ENCODE measurements around the gene KIN.
"Not testable (repeated sequence)": the region's sequence is repeated elsewhere in the genome, so short reads cannot be mapped to it uniquely, and the experiment has no call there.

The KIN gene

DNA sequence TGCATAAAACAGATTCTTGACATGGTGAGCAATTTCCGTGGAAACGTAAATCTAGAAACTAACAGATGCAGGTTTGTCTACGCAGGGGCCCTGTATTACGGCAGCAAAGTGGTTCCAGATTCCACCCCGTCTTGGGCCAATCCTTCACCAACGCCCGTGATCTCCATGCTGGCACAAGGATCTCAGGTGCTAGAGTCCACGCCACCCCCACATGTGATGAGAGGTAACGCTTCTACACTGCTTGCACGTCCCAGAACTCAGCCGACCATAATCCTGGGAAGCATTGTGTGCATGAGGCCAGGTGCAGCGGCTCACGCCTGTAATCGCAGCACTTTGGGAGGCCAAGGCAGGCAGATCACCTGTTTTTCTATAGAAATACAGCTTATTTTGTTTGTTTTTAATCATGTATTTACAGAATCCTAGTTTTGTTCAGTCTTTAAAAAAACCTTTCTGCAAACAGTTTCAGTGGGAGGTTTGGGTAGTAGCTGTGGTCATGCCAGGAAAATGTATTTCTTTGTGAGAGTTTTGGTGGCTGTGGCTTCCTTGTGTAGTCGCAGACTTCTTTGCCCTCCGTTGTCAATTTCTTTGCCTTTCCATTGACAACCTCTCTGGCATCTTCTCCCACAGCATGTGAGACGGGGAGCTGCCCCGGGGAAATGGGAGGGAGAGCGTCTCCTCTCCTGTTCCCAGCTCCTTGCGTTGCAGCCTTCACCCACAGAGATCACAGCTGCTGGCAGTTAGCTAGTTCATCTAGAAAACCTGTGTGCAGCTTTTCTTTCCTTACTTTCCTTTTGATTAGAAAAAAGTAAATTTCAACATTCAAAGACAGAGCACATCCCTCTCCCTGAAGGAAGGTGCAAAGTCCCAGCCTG is 49.0 kb downstream of the KIN start:
- in situ Hi-C loops (cut with MboI; ENCODE audit: low sequenced_read_pairs) = no loop called here

DNA sequence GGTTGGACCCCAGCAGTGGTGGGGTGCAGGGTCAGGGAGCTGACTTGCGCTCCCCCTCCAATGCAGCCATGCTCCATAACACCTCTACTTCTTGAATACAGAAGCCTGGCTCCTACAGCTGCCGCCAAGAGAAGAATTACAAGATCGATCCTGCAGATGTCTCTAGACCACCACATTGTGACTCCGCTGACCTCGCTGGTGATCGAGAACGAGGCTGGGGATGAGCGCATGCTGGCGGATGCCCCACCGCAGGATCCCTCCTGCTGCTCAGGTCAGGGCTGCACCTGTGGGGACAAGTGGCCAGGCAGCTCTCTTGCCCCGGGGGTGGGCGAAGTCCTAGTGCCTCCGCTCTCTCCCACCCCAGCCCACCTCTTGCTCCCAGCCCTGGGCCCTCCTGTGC is 53.0 kb downstream of the KIN start:
- in situ Hi-C loops (cut with MboI; ENCODE audit: low sequenced_read_pairs) = no loop called here

DNA sequence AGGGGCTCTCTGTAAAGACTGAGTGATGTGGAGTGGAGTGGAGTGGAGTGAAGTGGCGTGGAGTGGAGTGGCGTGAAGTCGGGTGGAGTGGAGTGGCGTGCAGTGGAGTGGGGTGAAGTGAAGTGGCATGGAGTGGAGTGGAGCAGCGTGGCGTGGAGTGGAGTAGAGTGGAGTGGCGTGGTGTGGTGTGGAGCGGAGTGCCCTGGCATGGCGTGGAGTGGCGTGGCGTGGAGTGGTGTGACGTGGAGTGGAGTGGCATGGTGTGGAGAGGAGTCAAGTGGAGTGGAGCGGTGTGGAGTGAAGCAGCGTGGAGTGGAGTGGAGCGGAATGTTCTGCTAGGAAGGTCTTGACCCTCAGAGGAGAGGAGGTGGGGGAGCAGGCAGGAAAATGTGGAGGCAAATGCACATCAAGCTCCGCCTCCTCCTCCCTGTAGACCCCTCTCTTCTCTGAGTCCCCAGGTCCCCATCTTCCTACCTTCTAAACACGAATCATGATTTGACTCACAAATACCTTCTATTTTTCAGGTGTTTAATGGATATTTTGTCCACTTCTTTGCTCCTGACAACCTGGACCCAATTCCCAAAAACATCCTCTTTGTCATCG is 64.8 kb downstream of the KIN start:
- in situ Hi-C loops (cut with MboI; ENCODE audit: low sequenced_read_pairs) = no loop called here

DNA sequence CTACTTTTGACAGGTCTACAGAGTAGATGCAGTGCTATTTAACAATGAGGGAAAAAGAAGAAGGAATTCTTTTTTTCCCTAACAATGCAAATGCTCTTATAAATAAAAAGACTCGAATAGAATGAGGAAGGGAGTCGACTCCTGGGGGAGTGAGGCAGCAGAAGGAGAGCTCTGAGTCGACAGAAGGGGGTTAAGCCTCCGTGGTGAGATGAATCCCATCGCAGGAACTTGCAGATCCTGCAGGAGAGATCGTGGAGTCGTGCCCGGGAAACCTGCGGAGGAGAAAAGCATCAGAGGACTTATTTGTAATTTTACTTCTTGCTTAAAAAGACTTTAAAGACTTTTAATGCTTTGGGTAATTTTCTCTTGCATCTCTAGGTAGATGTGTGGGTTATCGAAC is 67.3 kb downstream of the KIN start:
- in situ Hi-C loops (cut with MboI; ENCODE audit: low sequenced_read_pairs) = no loop called here

DNA sequence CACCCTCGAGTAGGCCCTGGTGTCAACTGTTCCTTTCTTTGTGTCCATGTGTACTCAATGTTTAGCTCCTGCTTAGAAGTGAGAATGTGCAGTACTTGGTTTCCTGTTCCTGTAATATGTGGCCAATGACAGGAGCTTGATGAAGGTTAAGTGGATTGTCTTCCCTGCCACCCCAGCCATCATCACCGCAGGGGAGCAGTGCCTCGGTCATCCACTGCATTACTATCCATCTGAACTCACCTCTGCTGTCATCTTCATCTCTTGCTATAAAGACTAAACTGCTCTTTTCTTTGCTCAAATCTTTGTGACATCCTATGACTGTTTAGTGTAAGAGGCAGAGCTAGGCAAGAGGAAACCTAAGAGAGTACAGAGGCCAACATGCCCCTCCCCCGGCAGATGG is 69.1 kb downstream of the KIN start:
- in situ Hi-C loops (cut with MboI; ENCODE audit: low sequenced_read_pairs) = no loop called here

DNA sequence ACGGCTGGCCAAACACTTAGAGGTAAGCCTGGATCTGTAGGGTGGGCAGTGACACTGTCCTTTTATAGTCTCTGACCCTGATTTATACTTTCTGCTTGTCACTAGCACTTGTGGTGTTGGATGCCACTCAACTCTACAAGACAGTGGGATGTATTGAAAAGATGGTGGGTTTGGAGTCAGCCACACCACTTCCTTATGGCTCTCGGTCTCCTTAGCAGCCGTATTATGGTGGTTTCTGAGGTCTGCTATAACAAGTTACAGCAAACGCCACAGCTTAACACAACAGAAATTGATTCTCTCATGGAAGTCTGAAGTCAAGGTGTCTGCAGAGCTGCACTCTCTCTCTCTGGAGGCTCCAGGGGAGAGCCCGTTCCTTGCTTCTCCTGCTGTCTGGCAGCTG is 70.0 kb downstream of the KIN start:
- in situ Hi-C loops (cut with MboI; ENCODE audit: low sequenced_read_pairs) = no loop called here

DNA sequence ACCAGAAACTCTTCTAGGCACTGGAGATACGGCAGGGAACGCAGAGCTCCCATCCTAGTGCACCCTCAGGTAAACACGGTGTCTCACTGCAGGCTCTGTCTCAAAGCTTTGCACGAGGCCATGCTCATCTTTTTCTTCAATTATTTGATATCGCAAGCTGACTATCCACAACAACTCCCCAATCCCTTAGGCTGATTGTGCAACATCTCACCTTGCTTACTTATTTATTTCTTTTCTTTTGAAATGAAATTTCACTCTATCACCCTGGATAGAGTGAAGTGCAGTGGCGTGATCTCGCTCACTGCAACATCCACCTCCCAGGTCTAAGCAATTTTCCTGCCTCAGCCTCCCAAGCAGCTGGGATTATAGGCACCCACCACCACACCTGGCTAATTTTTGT is 72.3 kb downstream of the KIN start:
- in situ Hi-C loops (cut with MboI; ENCODE audit: low sequenced_read_pairs) = no loop called here

DNA sequence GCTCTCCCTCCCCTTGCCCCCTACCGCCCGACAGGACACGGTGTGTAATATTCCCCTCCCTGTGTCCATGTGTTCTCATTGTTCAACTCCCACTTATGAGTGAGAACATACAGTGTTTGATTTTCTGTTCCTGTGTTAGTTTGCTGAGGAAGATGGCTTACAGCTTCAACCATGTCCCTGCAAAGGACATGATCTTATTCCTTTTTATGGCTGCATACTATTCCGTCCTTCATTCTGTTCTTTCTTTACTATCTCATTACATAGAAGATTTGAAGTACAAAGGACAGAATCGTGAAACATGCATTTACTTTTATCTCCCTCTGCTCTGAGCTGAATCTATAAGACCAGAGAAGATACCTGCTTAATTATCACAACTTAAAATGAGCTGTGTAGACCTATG is 76.7 kb downstream of the KIN start:
- in situ Hi-C loops (cut with MboI; ENCODE audit: low sequenced_read_pairs) = not testable (repeated sequence)

DNA sequence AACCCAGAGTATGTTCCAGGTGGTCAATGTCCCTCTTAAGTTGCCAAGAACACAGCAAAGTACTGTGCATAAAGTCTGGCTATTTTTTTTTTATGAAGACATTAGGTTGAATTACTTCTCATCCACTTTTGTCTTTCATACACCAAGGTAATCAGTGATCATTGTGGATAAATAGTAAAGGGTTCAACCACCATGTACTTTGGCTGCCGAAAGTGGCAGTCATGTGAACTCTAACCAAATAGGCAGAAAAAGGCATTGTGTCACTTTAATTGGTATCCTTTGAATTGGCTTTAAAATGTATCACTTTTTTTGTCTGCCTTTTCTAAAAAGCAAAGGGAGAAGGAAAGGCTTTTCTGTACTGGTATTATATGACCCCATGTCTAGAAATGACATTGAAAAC is 77.3 kb downstream of the KIN start:
- in situ Hi-C loops (cut with MboI; ENCODE audit: low sequenced_read_pairs) = no loop called here

DNA sequence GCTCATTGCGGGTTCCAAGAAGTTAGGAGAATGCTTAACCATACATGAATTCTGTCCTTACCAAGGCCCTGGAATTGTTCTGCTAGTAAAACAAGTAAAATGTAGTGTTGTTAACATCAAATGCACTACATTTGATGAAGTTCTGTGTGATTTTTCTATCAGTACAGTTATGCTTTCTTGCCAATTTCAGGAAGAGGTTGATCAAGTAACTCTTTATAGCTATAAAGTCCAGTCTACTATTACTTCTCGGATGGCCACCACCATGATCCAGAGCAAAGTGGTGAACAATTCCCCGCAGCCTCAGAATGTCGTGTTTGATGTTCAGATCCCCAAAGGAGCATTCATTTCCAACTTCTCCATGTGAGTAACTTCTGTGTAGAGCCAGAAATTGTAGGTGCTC is 79.0 kb downstream of the KIN start:
- in situ Hi-C loops (cut with MboI; ENCODE audit: low sequenced_read_pairs) = no loop called here

DNA sequence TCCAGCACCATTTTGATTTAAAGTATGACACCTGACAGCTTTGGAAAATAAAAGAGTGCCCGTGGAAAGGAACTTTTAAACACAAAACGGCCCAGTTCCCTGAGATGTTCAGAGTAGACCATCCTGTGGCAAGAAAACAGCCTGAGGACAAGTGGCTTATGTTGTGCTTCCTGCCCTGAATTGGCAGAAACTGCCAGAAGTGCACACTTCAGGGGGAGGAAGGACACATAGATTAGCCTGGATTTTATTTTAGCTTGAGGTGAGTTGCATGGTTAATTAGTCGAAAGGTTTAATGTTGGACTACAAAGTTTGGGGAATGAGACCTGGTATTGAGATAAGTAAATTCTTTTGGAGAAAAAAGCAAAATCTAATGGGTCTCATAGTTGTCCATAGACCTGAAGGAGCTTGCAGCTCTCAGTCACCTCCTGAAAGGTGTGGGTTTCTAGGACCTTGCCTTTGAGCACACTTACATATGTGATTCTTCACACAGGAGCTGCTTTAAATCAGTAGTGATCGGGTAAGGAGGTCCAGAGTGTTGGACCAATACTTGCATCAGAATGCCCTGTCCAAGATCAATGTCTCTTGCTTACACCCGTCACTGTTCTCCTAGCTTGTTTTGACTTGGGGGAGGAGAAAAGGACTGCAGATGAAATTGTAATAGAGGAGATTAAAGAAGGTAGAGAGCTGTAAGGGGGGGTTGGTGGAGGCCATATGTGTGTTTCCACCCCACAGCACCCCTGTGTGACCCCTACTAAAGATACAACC is 79.8 kb downstream of the KIN start:
- in situ Hi-C loops (cut with MboI; ENCODE audit: low sequenced_read_pairs) = no loop called here

DNA sequence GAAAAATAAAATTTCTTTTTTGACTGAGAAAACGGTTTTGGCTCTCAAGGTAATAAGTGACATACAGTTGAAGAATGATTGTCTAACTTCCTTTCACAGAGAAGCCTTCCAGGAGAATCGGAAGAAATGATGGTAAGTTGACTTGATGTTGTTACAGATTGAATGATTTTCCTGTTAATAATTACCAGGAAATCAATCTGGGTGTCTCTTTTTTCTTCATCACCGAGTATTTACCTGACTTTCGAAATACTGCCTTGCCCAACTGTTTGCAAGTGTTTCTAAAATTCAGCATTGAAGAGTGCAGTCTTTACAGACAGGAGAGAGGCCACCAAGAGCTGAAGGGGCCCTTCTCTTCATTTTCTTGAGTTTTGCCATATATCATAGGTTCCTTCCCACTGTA is 80.7 kb downstream of the KIN start:
- in situ Hi-C loops (cut with MboI; ENCODE audit: low sequenced_read_pairs) = no loop called here

DNA sequence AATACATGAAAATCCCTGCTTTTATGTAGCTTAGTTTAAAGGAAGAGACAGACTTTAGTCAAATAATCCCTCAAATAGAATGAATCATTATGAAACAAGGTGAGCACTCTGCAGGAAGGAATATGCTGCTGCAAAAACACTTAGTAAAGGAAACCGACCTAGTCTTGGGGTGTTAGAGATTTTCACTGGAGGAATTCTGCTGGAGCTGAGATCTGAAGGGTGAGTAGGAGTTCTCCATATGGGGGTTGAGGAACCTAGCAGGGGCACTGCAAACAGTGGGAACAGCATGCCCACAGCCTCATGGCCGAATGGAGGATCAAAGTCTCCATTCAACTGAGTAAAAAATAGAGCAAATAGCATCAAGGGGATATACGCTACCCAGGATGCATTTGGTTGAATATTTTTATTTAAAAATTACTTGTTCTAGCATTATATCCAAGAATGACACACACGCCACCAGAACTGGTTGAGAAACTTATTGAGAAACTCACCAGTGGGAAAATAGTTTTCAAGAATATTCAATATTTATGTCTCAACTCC is 81.2 kb downstream of the KIN start:
- in situ Hi-C loops (cut with MboI; ENCODE audit: low sequenced_read_pairs) = no loop called here

DNA sequence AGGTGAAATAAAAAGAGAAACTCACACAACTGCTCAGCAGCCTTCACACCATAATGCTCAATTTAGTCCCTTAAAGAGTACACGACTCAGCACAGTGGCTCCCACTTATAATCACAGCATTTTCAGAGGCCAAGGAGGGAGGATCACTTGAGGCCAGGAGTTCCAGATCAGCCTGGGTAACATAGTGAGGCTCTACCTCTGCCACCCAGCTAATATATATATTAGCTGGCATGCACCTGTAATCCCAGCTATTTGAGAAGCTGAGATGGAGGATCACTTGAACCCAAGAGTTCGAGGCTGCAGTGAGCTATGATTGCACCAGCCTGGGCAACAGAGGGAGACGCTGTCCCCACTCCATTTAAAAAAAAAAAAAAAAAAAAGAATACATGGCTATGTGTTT is 82.5 kb downstream of the KIN start:
- in situ Hi-C loops (cut with MboI; ENCODE audit: low sequenced_read_pairs) = no loop called here

DNA sequence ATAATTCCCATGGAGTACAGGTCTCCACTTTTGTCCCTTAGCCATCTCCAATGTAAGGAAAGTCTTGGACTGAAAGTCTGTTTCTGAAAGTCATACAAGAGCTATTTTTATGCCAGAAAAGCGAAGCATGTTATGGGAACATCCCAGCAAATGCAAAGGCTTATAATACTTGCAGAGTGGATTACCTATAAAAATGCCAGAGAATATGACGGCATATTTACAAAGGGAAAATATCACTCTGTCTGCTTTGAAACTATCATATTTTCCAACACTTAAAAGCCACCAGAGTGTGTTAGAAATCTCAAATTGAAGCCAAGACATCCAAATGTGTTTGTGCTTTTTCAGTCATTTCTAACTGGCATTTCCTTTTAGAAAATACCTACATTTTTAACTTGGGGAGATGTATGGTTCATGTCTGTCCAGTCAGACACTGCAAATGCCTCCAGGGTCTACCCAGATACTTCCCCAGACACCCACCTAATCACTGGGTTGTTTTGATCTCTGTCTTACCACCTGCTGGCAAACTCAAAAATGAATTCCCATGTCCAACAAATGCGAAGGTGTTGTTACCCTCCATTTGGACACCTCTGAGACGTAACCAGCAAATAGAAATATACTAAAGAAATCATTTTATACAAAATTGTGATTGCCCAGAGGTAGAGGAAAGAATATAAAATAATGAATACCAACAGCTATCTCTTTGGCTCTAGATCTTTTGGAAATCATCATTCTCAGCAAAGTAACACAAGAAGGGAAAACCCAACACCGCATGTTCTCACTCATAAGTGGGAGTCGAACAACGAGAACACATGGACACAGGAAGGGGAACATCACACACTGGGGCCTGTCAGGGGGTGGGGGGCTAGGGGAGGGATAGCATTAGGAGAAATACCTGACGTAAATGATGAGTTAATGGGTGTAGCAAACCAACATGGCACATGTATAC is 83.4 kb downstream of the KIN start:
- in situ Hi-C loops (cut with MboI; ENCODE audit: low sequenced_read_pairs) = no loop called here

DNA sequence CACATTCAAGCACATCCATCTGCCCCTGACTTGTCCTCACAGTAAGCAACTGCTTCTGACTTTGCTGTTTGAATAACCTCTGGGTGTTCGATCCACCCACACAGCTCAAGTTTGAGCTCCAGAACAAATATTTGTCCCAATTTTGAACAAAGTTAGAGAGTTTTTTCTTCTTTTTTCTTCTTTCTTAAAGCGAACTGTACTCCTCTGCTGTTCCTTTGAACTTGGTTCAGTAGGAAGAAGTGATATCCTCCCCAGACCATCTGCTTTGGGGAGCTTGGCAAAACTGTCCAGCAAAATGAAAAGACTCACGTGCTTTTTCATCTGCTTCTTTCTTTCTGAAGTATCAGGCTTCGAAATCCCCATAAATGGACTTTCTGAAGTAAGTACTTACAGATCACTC is 84.7 kb downstream of the KIN start, which contains the start of gene ITIH2:
TSS of gene ITIH2 (plus strand) at position 177 of the 400 bp plus-strand sequence. CDS start at position 296, 119 bp downstream.
- in situ Hi-C loops (cut with MboI; ENCODE audit: low sequenced_read_pairs) = no loop called here

DNA sequence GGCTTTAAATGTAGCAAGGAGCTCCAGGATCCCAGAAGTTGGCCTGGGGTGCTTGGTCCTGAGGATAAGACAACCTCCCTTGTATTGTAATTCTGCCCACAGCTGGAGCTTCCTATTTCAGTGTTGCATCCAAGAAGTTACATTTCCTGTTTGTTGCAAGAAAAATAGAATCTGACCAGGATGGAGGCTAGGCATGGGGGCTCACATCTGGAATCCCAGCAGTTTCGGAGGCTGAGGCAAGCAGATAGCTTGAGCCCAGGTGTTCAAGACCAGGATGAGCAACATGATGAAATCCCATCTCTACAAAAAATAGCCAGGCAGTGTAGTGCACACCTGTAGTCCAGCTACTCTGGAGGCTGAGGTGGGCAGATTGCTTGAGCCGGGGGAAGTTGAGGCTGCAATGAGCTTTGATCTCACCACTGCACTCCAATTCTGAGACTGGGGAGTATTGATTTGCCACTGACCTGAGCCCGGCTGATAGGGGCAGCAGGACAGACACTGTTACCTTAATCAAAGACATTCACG is 85.4 kb downstream of the KIN start:
- in situ Hi-C loops (cut with MboI; ENCODE audit: low sequenced_read_pairs) = no loop called here

DNA sequence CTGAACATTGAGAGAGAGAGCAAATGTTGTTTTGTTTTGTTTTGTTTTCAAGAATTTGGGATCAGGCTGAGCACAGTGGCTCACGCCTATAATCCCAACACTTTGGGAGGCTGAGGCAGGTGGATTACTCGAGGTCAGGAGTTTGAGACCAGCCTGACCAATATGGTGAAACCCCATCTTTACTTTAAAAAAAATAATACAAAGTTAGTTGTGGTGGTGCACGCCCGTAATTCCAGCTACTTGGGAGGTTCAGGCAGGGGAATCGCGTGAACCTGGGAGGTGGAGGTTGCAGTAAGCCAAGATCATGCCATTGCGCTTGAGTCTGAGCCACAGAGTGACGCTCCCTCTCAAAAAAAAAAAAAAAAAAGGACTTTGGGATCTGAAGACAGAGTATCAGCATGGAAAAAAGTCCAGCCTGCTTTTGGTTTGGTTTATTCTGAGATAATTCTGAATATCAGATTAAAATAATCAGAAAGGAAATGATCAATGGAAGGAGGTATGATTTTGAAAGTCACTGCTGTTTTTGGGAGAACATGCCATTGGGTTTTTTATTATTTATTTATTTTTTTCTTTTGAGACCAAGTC is 86.5 kb downstream of the KIN start:
- in situ Hi-C loops (cut with MboI; ENCODE audit: low sequenced_read_pairs) = no loop called here

All from HL-60/S4 treated with retinoic acid at 250 ng/mL for 4 days and 3 days (cell line).